HG02885 (cell line): ENCODE measurements around the gene IGFL3.
"Not testable (repeated sequence)": the region's sequence is repeated elsewhere in the genome, so short reads cannot be mapped to it uniquely, and the experiment has no call there.

Source experiments
- ATAC-seq: cut with Tn5 transposase; IDR thresholded peaks from one replicate; pipeline ENCODE4 v1.9.1; 2021; ENCODE audit warnings: mild to moderate bottlenecking; ENCODE audit not compliant: unreplicated experiment, poor library complexity

Gene IGFL3

DNA sequence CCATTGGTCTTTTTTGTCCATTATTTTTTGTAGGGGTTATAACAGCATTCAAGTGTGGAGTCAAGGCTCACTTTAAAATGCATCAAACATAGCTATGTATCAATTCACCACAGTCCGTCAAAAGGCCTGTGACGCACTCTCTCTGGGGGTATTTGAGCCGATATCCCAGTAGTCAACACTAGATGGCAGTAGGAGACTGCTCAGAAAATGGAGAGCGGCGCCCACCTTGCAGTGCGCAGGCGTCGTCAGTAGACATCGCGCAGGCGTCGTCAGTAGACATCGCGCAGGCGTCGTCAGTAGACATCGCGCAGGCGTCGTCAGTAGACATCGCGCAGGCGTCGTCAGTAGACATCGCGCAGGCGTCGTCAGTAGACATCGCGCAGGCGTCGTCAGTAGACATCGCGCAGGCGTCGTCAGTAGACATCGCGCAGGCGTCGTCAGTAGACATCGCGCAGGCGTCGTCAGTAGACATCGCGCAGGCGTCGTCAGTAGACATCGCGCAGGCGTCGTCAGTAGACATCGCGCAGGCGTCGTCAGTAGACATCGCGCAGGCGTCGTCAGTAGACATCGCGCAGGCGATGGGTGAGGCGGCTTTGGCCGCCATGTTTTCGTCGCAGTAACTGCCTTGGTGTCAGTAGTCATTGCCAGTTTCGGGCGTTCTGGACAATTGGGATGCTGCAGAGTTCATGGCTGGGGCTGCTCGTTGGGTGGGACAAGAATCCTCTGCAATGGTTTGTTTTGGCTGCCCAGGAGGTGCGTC is 45.7 kb downstream of the IGFL3 start:
- not testable (repeated sequence) for ATAC-seq

DNA sequence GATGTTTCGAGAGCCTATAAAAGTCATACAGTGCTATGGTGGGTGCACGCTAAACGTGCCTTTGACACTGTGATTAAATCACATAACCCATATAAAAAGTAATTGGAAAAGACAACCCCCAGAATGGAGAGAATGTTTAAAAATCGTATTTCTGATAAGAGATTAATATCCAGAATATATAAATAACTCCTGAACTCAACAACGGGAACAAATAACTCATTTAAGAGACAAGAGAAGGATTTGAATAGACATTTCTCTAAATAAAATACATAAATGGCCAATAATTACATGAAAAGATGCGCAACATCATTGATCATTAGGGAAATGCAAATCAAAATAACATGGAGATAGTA is 46.7 kb downstream of the IGFL3 start:
- no peak for ATAC-seq

DNA sequence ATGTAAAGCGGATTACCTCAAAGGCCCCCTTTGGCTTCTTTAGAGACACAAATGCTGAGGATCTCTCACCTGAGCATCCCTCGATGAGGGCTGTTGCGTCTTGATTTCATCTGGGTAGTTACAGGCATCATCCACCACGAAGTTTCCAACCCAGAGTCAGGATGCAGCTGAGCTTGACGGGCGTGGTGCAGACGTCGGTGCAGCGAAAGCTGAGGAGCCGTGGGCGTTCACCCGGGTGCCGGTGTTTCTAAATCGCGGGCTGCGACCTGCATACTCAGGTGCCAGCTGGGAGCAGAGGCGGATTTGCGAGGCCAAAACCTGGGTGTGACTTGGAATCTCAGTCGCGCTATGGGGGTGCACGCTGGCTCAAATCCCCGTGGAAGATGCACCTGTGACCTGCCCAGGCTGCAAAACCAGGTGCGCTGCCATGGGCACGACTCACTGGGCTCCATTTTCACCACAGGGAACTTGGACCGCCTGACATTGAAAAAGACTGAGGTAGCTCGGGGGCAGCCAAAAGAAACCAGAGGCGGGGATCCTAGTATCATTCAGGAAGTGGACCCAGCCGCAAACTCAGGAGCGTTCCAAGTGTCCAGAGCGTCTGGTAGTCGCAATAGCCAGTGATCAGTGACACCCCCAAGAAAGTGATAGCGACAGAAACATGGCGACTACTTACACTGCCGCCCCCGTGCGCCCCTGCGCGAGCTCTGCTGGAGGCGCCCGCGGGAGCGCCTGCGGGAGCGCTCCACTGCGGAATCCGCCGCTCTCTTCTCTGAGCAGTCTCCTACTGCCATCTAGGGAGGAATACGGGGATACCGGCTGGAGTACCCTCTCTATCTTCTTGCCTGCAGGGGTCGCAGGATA is 47.3 kb downstream of the IGFL3 start:
- ATAC-seq = no peak

DNA sequence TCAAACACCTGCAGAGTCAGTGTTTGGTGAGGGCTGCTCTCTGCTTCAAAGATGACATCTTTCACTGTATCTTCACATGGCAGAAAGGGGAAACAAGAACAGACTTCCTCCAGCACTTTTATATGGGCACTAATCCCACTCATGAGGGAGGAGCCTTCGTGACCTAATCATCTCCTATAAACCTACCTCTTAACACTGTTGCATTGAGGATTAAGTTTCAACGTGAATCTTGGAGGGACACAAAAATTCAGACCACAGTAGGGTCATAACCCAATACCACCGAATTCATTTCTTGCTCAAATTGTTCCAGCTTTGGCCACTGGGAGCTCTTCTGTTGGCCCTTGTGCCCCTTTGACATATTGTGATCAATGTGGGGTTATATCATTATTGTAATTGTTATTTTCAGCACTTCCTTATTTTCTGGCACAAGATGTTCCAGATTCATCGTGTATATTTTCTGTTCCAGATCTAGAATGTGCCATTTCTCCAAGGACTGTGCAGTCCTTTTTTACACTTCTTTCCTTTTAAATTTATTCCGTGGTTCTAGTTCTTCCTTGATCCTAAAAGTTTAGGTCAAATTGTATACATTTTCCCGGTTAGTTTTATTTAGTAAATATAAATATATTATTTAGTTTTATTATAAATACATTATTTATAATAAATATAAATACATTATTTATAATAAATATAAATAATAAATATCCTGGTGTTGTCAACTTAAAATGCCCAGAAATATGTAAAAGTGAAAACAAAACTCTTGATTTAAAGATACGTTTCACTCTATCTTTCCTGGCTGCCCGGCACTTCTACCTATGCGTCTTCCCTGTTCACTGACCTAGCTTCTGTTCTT is 48.2 kb downstream of the IGFL3 start:
- ATAC-seq = no peak

DNA sequence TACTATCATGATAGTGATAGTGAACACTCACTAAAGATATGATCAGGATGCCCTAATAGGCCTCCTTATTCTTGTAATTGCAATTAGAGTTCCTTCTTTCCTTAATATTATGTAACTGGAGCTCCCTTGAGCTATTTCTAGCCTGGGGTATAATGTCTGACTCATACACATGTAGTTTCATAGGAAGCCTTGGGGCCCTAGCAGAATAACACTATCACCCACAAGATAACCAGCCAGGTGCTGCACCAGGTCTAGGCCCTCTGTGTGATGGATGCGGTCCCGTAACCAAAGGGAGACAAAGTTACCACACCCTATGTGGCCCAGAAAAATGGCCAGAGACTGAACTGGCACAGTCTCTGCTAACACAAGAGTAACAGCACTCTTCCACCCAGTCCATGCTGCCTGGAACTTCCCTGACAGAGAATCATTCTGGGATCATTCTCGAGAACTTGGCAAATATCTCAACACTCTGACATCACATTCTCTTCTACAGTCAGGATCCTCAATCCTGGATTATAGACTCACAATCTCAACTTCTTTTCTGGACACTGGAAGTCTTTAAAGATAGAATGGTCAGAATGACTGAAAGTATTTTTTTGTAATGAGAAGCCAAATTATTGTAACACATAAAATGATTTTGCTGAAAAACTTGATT is 51.1 kb downstream of the IGFL3 start:
- no peak for ATAC-seq
